GM12892 (cell line): ENCODE data around the gene KIR3DL2.

Experiments
- POLR2A ChIP-seq: IDR thresholded peaks from 2 replicates; pipeline ENCODE4 v1.6.1; 2011; ENCODE audit warnings: low read depth, low read length, control low read depth
- POLR2AphosphoS5 ChIP-seq: IDR thresholded peaks from 2 replicates; pipeline ENCODE4 v1.6.1; 2011; ENCODE audit warnings: low read depth, low read length, control low read depth
- TAF1 ChIP-seq: IDR thresholded peaks from 2 replicates; pipeline ENCODE4 v1.6.1; 2011; ENCODE audit warnings: low read depth, mild to moderate bottlenecking, control low read depth, low read length, borderline replicate concordance

- TF ChIP-seq POLR2AphosphoS5 (no peak), TAF1 (no peak), POLR2A (no peak)
These were observed 45.8 kb downstream of the KIR3DL2 start for GRCh38 chr19:54896036-54896435.
